GM21825 (cell line): ENCODE measurements around the gene DDX10.
"Not testable (repeated sequence)": the region's sequence is repeated elsewhere in the genome, so short reads cannot be mapped to it uniquely, and the experiment has no call there.

ENCODE experiments used
- ATAC-seq: cut with Tn5 transposase; IDR thresholded peaks from one replicate; pipeline ENCODE4 v1.9.1; 2021; ENCODE audit warnings: mild to moderate bottlenecking, moderate library complexity; ENCODE audit not compliant: unreplicated experiment

Gene DDX10

GRCh38 chr11:108713076-108713790 is 48.4 kb downstream of the DDX10 start:
- ATAC-seq: peak; percentile 66

GRCh38 chr11:108715239-108715638 is 50.4 kb downstream of the DDX10 start:
- no peak for ATAC-seq

- no peak for ATAC-seq
Measured at GRCh38 chr11:108718466-108718865, 53.6 kb downstream of the DDX10 start.

GRCh38 chr11:108724974-108725689 is 60.3 kb downstream of the DDX10 start:
- ATAC-seq: no peak

GRCh38 chr11:108726077-108726800 is 61.4 kb downstream of the DDX10 start:
- ATAC-seq: no peak

- ATAC-seq: peak; percentile 32
Measured at GRCh38 chr11:108727665-108728064, 62.8 kb downstream of the DDX10 start.

GRCh38 chr11:108729227-108729871 is 64.5 kb downstream of the DDX10 start:
- no peak for ATAC-seq

- no peak for ATAC-seq
Measured at GRCh38 chr11:108732395-108732794, 67.5 kb downstream of the DDX10 start.

GRCh38 chr11:108733479-108734116 is 68.7 kb downstream of the DDX10 start:
- peak; percentile 86 for ATAC-seq

GRCh38 chr11:108734283-108734682 is 69.4 kb downstream of the DDX10 start:
- no peak for ATAC-seq

- ATAC-seq: no peak
Measured at GRCh38 chr11:108734956-108735559, 70.2 kb downstream of the DDX10 start.

- not testable (repeated sequence) for ATAC-seq
Measured at GRCh38 chr11:108740132-108740531, 75.3 kb downstream of the DDX10 start.

GRCh38 chr11:108743851-108744250 is 79.0 kb downstream of the DDX10 start:
- ATAC-seq: no peak

- no peak for ATAC-seq
Measured at GRCh38 chr11:108748968-108749367, 84.1 kb downstream of the DDX10 start.

GRCh38 chr11:108751444-108751843 is 86.6 kb downstream of the DDX10 start:
- ATAC-seq: peak; percentile 58

GRCh38 chr11:108752297-108752751 is 87.5 kb downstream of the DDX10 start:
- ATAC-seq: no peak

- ATAC-seq: no peak
Measured at GRCh38 chr11:108754901-108755625, 90.2 kb downstream of the DDX10 start.

- no peak for ATAC-seq
Measured at GRCh38 chr11:108757630-108758029, 92.8 kb downstream of the DDX10 start.

GRCh38 chr11:108758458-108758857 is 93.6 kb downstream of the DDX10 start:
- ATAC-seq: no peak
